GM23338 (cell line): Measurements from ENCODE around the gene LRRC63. TPM values are rescaled to one million over a fixed set of nuclear protein-coding genes. Genes with fewer than 3 reads are reported as not detected.

ENCODE experiments used
- ATAC-seq: fragments of 200-7000 bp; cut with Tn5 transposase; 3 replicates; pipeline ENCODE4 v1.9.1; 2020
- DNase-seq: peaks from one replicate; pipeline ENCODE4 v3.0.0-alpha.2; 2015; ENCODE audit warnings: low spot score
- H2AFZ ChIP-seq: fragments of 200-600 bp; sonication (generic); 2 replicates; pipeline ENCODE4 v1.8.0; 2016; ENCODE audit warnings: antibody characterized with exemption, mild to moderate bottlenecking, moderate library complexity
- H3F3A ChIP-seq: fragments of 200-600 bp; sonication (generic); replicated peaks from 2 replicates; pipeline ENCODE4 v1.8.0; 2017; ENCODE audit warnings: antibody characterized with exemption, mixed run types, low read depth
- H3K27ac ChIP-seq: fragments of 200-600 bp; sonication (generic); 2 replicates; pipeline ENCODE4 v1.6.1; 2016; ENCODE audit warnings: low read depth
- H3K27me3 ChIP-seq: fragments of 200-600 bp; sonication (generic); 2 replicates; pipeline ENCODE4 v1.8.0; 2016; ENCODE audit warnings: mild to moderate bottlenecking, mixed run types, moderate library complexity; ENCODE audit not compliant: insufficient read depth
- H3K36me3 ChIP-seq: fragments of 200-600 bp; sonication (generic); 2 replicates; pipeline ENCODE4 v1.8.0; 2016; ENCODE audit warnings: mild to moderate bottlenecking; ENCODE audit not compliant: insufficient read depth
- H3K4me1 ChIP-seq: fragments of 200-600 bp; sonication (generic); 2 replicates; pipeline ENCODE4 v1.8.0; 2016; ENCODE audit warnings: mild to moderate bottlenecking, moderate library complexity; ENCODE audit not compliant: insufficient read depth
- H3K4me2 ChIP-seq: fragments of 200-600 bp; sonication (generic); 2 replicates; pipeline ENCODE4 v1.7.1; 2017; ENCODE audit warnings: mixed run types
- H3K4me3 ChIP-seq: fragments of 200-600 bp; sonication (generic); 2 replicates; pipeline ENCODE4 v1.6.1; 2016; ENCODE audit warnings: mixed run types
- H3K79me2 ChIP-seq: fragments of 200-600 bp; sonication (generic); replicated peaks from 2 replicates; pipeline ENCODE4 v1.8.0; 2017; ENCODE audit warnings: mild to moderate bottlenecking; ENCODE audit not compliant: insufficient read depth
- H3K9me2 ChIP-seq: fragments of 200-600 bp; sonication (generic); 2 replicates; pipeline ENCODE4 v1.8.0; 2017; ENCODE audit not compliant: insufficient read depth
- H4K20me1 ChIP-seq: fragments of 200-600 bp; sonication (generic); replicated peaks from 2 replicates; pipeline ENCODE4 v1.8.0; 2017; ENCODE audit warnings: mild to moderate bottlenecking; ENCODE audit not compliant: insufficient read depth
- H3K27ac Mint-ChIP-seq: 2 replicates; pipeline ENCODE4 v1.8.0; 2020; ENCODE audit warnings: inconsistent platforms, mild to moderate bottlenecking, moderate library complexity, mixed read lengths
- H3K27me3 Mint-ChIP-seq: 3 replicates; pipeline ENCODE4 v1.8.0; 2022; ENCODE audit warnings: low read depth, mild to moderate bottlenecking, moderate library complexity, mixed read lengths, inconsistent platforms; ENCODE audit not compliant: insufficient read depth, poor library complexity
- H3K36me3 Mint-ChIP-seq: 3 replicates; pipeline ENCODE4 v1.8.0; 2021; ENCODE audit warnings: low read depth, mild to moderate bottlenecking, inconsistent platforms, moderate library complexity, mixed read lengths
- H3K4me1 Mint-ChIP-seq: 3 replicates; pipeline ENCODE4 v1.8.0; 2020; ENCODE audit warnings: mild to moderate bottlenecking, inconsistent platforms, mixed read lengths
- H3K4me3 Mint-ChIP-seq: 3 replicates; pipeline ENCODE4 v1.8.0; 2021; ENCODE audit warnings: moderate library complexity, mild to moderate bottlenecking, inconsistent platforms, mixed read lengths
- H3K9me3 Mint-ChIP-seq: 3 replicates; pipeline ENCODE4 v1.8.0; 2020; ENCODE audit warnings: moderate library complexity, mild to moderate bottlenecking, inconsistent platforms, mixed read lengths
- STAT1 ChIP-seq: IDR thresholded peaks from one replicate; pipeline ENCODE4 v1.6.1; 2016; ENCODE audit warnings: antibody characterized with exemption; ENCODE audit not compliant: unreplicated experiment
- ZNF114 ChIP-seq: fragments of 250-450 bp; sonication (Bioruptor Pico); IDR thresholded peaks from 2 replicates; pipeline ENCODE4 v1.5.0; 2020; ENCODE audit warnings: mild to moderate bottlenecking, moderate library complexity
- ZNF331 ChIP-seq: fragments of 250-450 bp; sonication (Bioruptor Pico); IDR thresholded peaks from 2 replicates; pipeline ENCODE4 v1.5.0; 2020; ENCODE audit warnings: low read depth, mild to moderate bottlenecking, moderate library complexity
- ZNF462 ChIP-seq: fragments of 250-450 bp; sonication (Bioruptor Pico); IDR thresholded peaks from 2 replicates; pipeline ENCODE4 v1.5.0; 2020; ENCODE audit warnings: mild to moderate bottlenecking, moderate library complexity
- polyA plus RNA-seq: library from polyadenylated mRNA; unstranded; fragments of >200 nt; fragmentation: Nextera tagmentation; extraction: Ambion mirVana; gene quantifications from 2 replicates; pipeline ENCODE4 v1.2.1, GENCODE V29; 2016
- total RNA-seq: library from RNA; depleted of rRNA; stranded (reverse); fragments of >200 nt; shearing (Covaris generic); gene quantifications from 2 replicates; pipeline ENCODE4 v1.2.3, GENCODE V29; 2014

Gene LRRC63
- total and polyA plus RNA-seq, 2 experiments from 2014 or later = not detected

- Mint-ChIP-seq H3K9me3 (no peaks in the 10 kb centered on the region), H3K4me3 (no peak overlapping the region), H3K36me3 (no peaks in the 10 kb centered on the region), H3K4me1 (peaks cover 4% of the 10 kb centered on the region; the same call in 2 of the 3 replicates), H3K27ac (no peak overlapping the region), H3K27me3 (peaks cover 1% of the 10 kb centered on the region)
- TF ChIP-seq STAT1 (no peak), ZNF331 (CRISPR knock-in tag) (no peak), ZNF462 (CRISPR knock-in tag) (no peak)
- Histone ChIP-seq H3K36me3 (no peaks in the 10 kb centered on the region), H3K4me3 (no peak overlapping the region), H4K20me1 (no peaks in the 10 kb centered on the region), H3K27me3 (no peaks in the 10 kb centered on the region), H3K9me2 (peaks cover 7% of the 10 kb centered on the region; the same call in 1 of the 2 replicates), H3K79me2 (no peaks in the 10 kb centered on the region), H3F3A (no peaks in the 10 kb centered on the region), H3K27ac (no peak overlapping the region), H3K4me1 (no peaks in the 10 kb centered on the region), H3K4me2 (no peak overlapping the region), H2AFZ (0 out of 2 replicates have a peak overlapping the region, but pooled peaks have one; percentile 38)
- no peak for ATAC-seq
- no peak for DNase-seq
Observed at GRCh38 chr13:46320821-46321220, 109.1 kb downstream of the LRRC63 start.

GRCh38 chr13:46321494-46322225 lies 109.9 kb downstream of the LRRC63 start:
- Histone ChIP-seq H3K27me3 (no peaks in the 10 kb centered on the region), H4K20me1 (no peaks in the 10 kb centered on the region), H3K4me3 (no peak overlapping the region), H3K4me2 (no peak overlapping the region), H2AFZ (peak overlapping the region; percentile 48), H3K9me2 (no peaks in the 10 kb centered on the region), H3K79me2 (no peaks in the 10 kb centered on the region), H3K4me1 (no peaks in the 10 kb centered on the region), H3K27ac (no peak overlapping the region), H3F3A (no peaks in the 10 kb centered on the region), H3K36me3 (no peaks in the 10 kb centered on the region)
- Mint-ChIP-seq H3K4me3 (no peak overlapping the region), H3K9me3 (no peaks in the 10 kb centered on the region), H3K27ac (no peak overlapping the region), H3K4me1 (peaks cover 4% of the 10 kb centered on the region; the same call in 2 of the 3 replicates), H3K27me3 (peaks cover 1% of the 10 kb centered on the region), H3K36me3 (no peaks in the 10 kb centered on the region)
- peak; percentile 68 for DNase-seq
- ATAC-seq = peak; percentile 77
- no peak for TF ChIP-seq ZNF114 (CRISPR knock-in tag)
- no peak for TF ChIP-seq ZNF462 (CRISPR knock-in tag)
